ENCODE results near the gene LTBP3.

DNA sequence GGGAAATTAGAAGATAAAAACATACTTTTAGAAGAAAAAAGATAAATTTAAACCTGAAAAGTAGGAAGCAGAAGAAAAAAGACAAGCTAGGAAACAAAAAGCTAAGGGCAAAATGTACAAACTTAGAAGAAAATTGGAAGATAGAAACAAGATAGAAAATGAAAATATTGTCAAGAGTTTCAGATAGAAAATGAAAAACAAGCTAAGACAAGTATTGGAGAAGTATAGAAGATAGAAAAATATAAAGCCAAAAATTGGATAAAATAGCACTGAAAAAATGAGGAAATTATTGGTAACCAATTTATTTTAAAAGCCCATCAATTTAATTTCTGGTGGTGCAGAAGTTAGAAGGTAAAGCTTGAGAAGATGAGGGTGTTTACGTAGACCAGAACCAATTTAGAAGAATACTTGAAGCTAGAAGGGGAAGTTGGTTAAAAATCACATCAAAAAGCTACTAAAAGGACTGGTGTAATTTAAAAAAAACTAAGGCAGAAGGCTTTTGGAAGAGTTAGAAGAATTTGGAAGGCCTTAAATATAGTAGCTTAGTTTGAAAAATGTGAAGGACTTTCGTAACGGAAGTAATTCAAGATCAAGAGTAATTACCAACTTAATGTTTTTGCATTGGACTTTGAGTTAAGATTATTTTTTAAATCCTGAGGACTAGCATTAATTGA is 58.3 kb downstream of the LTBP3 start:
- TF ChIP-seq, protein P1, sequence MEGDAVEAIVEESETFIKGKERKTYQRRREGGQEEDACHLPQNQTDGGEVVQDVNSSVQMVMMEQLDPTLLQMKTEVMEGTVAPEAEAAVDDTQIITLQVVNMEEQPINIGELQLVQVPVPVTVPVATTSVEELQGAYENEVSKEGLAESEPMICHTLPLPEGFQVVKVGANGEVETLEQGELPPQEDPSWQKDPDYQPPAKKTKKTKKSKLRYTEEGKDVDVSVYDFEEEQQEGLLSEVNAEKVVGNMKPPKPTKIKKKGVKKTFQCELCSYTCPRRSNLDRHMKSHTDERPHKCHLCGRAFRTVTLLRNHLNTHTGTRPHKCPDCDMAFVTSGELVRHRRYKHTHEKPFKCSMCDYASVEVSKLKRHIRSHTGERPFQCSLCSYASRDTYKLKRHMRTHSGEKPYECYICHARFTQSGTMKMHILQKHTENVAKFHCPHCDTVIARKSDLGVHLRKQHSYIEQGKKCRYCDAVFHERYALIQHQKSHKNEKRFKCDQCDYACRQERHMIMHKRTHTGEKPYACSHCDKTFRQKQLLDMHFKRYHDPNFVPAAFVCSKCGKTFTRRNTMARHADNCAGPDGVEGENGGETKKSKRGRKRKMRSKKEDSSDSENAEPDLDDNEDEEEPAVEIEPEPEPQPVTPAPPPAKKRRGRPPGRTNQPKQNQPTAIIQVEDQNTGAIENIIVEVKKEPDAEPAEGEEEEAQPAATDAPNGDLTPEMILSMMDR (IDR thresholded peaks at IDR 0.05; ENCODE audit: extremely low read depth in 1 of 2, insufficient read depth in 1 of 2, low read depth in 1 of 2, low read length in 2 of 2) = no peak
- no peak for TF ChIP-seq JUN (IDR thresholded peaks at IDR 0.05; ENCODE audit: borderline replicate concordance, insufficient read depth, insufficient read length, low read depth)
- TF ChIP-seq POLR2A (IDR thresholded peaks at IDR 0.05; ENCODE audit: low read depth, low read length) = no peak
- no peak for TF ChIP-seq EZH2 (IDR thresholded peaks at IDR 0.05; ENCODE audit: borderline replicate concordance, low read depth, low read length, severe bottlenecking)
- TF ChIP-seq POLR2AphosphoS5 (IDR thresholded peaks at IDR 0.05; ENCODE audit: insufficient read depth, low read depth, low read length) = no peak
- TF ChIP-seq MYC (IDR thresholded peaks at IDR 0.05; ENCODE audit: low read depth, low read length) = no peak
- TF ChIP-seq, protein P2, sequence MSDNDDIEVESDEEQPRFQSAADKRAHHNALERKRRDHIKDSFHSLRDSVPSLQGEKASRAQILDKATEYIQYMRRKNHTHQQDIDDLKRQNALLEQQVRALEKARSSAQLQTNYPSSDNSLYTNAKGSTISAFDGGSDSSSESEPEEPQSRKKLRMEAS (IDR thresholded peaks at IDR 0.05; ENCODE audit: insufficient read depth, insufficient read length) = no peak

Data from endothelial cell of umbilical vein (primary cell).